Caco-2 (cell line): ENCODE results near the gene PLXNA4. TPM values are rescaled to one million over a fixed set of nuclear protein-coding genes. Genes with fewer than 3 reads are reported as not detected.

ENCODE experiments used
- BruUV-seq: library from RNA; stranded (reverse); fragments of 400-500 nt; replicated peaks from 2 replicates; lab custom pipeline; 2021; lab: Mats Ljungman, UMichigan
- CTCF ChIA-PET: fragments of 300-600 bp; sonication (Branson Sonifier 250); formaldehyde crosslinking; loops from one replicate; lab custom pipeline; 2022; ENCODE audit warnings: antibody characterized with exemption; lab: Charles Lee
- POLR2A ChIA-PET: fragments of 300-600 bp; sonication (Branson Sonifier 250); formaldehyde crosslinking; loops from one replicate; lab custom pipeline; 2022; ENCODE audit warnings: antibody characterized with exemption; lab: Charles Lee
- DNase-seq, 2 experiments: peaks; one replicate each; pipeline versions ENCODE4 v3.0.0 to v3.0.0-alpha.2; 2020 to 2022
- H3K27me3 ChIP-seq: replicated peaks from 2 replicates; pipeline ENCODE4 v1.6.0; 2011; ENCODE audit warnings: low read length; ENCODE audit not compliant: control insufficient read depth, insufficient read depth
- H3K36me3 ChIP-seq: 2 replicates; pipeline ENCODE4 v1.5.1; 2011; ENCODE audit warnings: low read length; ENCODE audit not compliant: control insufficient read depth, insufficient read depth
- H3K4me1 ChIP-seq: fragments of 250-450 bp; sonication (Bioruptor Pico); 2 replicates; pipeline ENCODE4 v1.5.1; 2020; ENCODE audit warnings: mild to moderate bottlenecking
- H3K4me3 ChIP-seq: 2 replicates; pipeline ENCODE4 v1.5.1; 2011; ENCODE audit warnings: low read depth, mild to moderate bottlenecking, control low read depth, low read length
- H3K9me3 ChIP-seq: fragments of 250-450 bp; sonication (Bioruptor Pico); 2 replicates; pipeline ENCODE4 v1.5.1; 2020; ENCODE audit warnings: mild to moderate bottlenecking, moderate library complexity
- H3K27ac Mint-ChIP-seq: one replicate; pipeline ENCODE4 v1.8.0; 2022; ENCODE audit warnings: mixed read lengths; ENCODE audit not compliant: unreplicated experiment
- H3K27me3 Mint-ChIP-seq: one replicate; pipeline ENCODE4 v1.8.0; 2022; ENCODE audit warnings: mixed read lengths; ENCODE audit not compliant: insufficient read depth, unreplicated experiment
- H3K36me3 Mint-ChIP-seq: one replicate; pipeline ENCODE4 v1.8.0; 2022; ENCODE audit warnings: mild to moderate bottlenecking, mixed read lengths; ENCODE audit not compliant: insufficient read depth, unreplicated experiment
- H3K4me1 Mint-ChIP-seq: one replicate; pipeline ENCODE4 v1.8.0; 2022; ENCODE audit warnings: low read depth, mixed read lengths; ENCODE audit not compliant: unreplicated experiment
- H3K4me3 Mint-ChIP-seq: one replicate; pipeline ENCODE4 v1.8.0; 2022; ENCODE audit warnings: mild to moderate bottlenecking, moderate library complexity, mixed read lengths; ENCODE audit not compliant: unreplicated experiment
- H3K9me3 Mint-ChIP-seq: one replicate; pipeline ENCODE4 v1.8.0; 2022; ENCODE audit warnings: mixed read lengths; ENCODE audit not compliant: unreplicated experiment
- CTCF ChIP-seq, 2 experiments: fragments of 200-600 bp in 1 of 2; IDR thresholded peaks; 1 replicate in 1 of 2; 2 replicates in 1 of 2; pipeline versions ENCODE4 v1.5.1 to v1.8.0; 2011 to 2022; ENCODE audit warnings: antibody characterized with exemption in 1 of 2, control low read depth in 1 of 2, inconsistent platforms in 1 of 2, low read depth in 1 of 2, low read length in 1 of 2, mild to moderate bottlenecking in 1 of 2, moderate library complexity in 1 of 2; ENCODE audit not compliant: insufficient read depth in 1 of 2, severe bottlenecking in 1 of 2, unreplicated experiment in 1 of 2
- intact Hi-C: fragments of 100-400 bp; cut with micrococcal nuclease; formaldehyde crosslinking; loops from one replicate; pipeline ENCODE4 v1.10.0; 2022; ENCODE audit not compliant: unreplicated experiment
- total RNA-seq: library from RNA; stranded (reverse); gene quantifications from 2 replicates; pipeline ENCODE4 v1.2.3, GENCODE V29; 2022

Gene PLXNA4
- total RNA-seq, 1 experiment from 2014 or later = 0.43 TPM

GRCh38 chr7:132388688-132389087 lies 187.6 kb downstream of the PLXNA4 start:
- BruUV-seq = no TSS peak
- H3K4me3 Mint-ChIP-seq = no peak overlapping the region
- no peak for DNase-seq
- Histone ChIP-seq H3K9me3 (no peaks in the 10 kb centered on the region), H3K27me3 (no peaks in the 10 kb centered on the region; the same call in 1 of the 2 replicates), H3K36me3 (no peaks in the 10 kb centered on the region), H3K4me3 (no peak overlapping the region), H3K4me1 (no peaks in the 10 kb centered on the region)
- no peaks in the 10 kb centered on the region for H3K9me3 Mint-ChIP-seq
- H3K4me1 Mint-ChIP-seq = no peaks in the 10 kb centered on the region
- CTCF ChIA-PET = interaction anchor here (1.0 kb wide), 1 partner anchor 70 kb away, joined by 3 read pairs; no protein-coding TSS in a partner anchor
- POLR2A ChIA-PET = no interaction called here
- no peak for TF ChIP-seq CTCF (IDR thresholded peaks at IDR 0.05; ENCODE audit: insufficient read depth in 1 of 2, low read depth in 1 of 2, low read length in 1 of 2, severe bottlenecking in 1 of 2, unreplicated experiment in 1 of 2)
- H3K36me3 Mint-ChIP-seq = no peaks in the 10 kb centered on the region
- H3K27me3 Mint-ChIP-seq = no peaks in the 10 kb centered on the region
- intact Hi-C loops = no loop called here
- H3K27ac Mint-ChIP-seq = no peak overlapping the region

- H3K4me1 Mint-ChIP-seq = peaks cover 6% of the 10 kb centered on the region
- no peak for DNase-seq
- ChIA-PET POLR2A (no interaction called here), CTCF (interaction anchor here (0.6 kb wide), 1 partner anchor 11 kb away, joined by 6 read pairs; no protein-coding TSS in a partner anchor)
- no peaks in the 10 kb centered on the region for H3K36me3 ChIP-seq
- no TSS peak for BruUV-seq
- H3K9me3 Mint-ChIP-seq = no peaks in the 10 kb centered on the region
- no peak overlapping the region for H3K4me3 Mint-ChIP-seq
- intact Hi-C loops = no loop called here
- no peak overlapping the region for H3K4me3 ChIP-seq
- H3K27ac Mint-ChIP-seq = no peak overlapping the region
- peaks cover 3% of the 10 kb centered on the region for H3K4me1 ChIP-seq
- no peaks in the 10 kb centered on the region for H3K36me3 Mint-ChIP-seq
- no peaks in the 10 kb centered on the region for H3K9me3 ChIP-seq
- H3K27me3 Mint-ChIP-seq = no peaks in the 10 kb centered on the region
- H3K27me3 ChIP-seq = no peaks in the 10 kb centered on the region; the same call in 1 of the 2 replicates
- no peak for TF ChIP-seq CTCF (IDR thresholded peaks at IDR 0.05; ENCODE audit: insufficient read depth in 1 of 2, low read depth in 1 of 2, low read length in 1 of 2, severe bottlenecking in 1 of 2, unreplicated experiment in 1 of 2)
These were observed 188.7 kb downstream of the PLXNA4 start for GRCh38 chr7:132387596-132387995.

- peaks cover 17% of the 10 kb centered on the region for H3K4me1 ChIP-seq
- H3K36me3 ChIP-seq = no peaks in the 10 kb centered on the region
- no peak overlapping the region for H3K27ac Mint-ChIP-seq
- no peaks in the 10 kb centered on the region for H3K27me3 ChIP-seq
- no peak overlapping the region for H3K4me3 ChIP-seq
- H3K4me1 Mint-ChIP-seq = peaks cover 17% of the 10 kb centered on the region
- H3K9me3 Mint-ChIP-seq = no peaks in the 10 kb centered on the region
- intact Hi-C loops = no loop called here
- H3K36me3 Mint-ChIP-seq = no peaks in the 10 kb centered on the region
- ChIA-PET POLR2A (no interaction called here), CTCF (no interaction called here)
- H3K27me3 Mint-ChIP-seq = no peaks in the 10 kb centered on the region
- BruUV-seq = no TSS peak
- H3K4me3 Mint-ChIP-seq = no peak overlapping the region
- TF ChIP-seq CTCF (IDR thresholded peaks at IDR 0.05; ENCODE audit: insufficient read depth in 1 of 2, low read depth in 1 of 2, low read length in 1 of 2, severe bottlenecking in 1 of 2, unreplicated experiment in 1 of 2) = no peak
- DNase-seq = no peak
- no peaks in the 10 kb centered on the region for H3K9me3 ChIP-seq
These were observed 190.0 kb downstream of the PLXNA4 start for GRCh38 chr7:132386201-132386681.
